ENCODE data around the gene FAM200B.
A peak's percentile ranks its signal among the peaks of the same experiment; 100 is the strongest.

The FAM200B gene

DNA sequence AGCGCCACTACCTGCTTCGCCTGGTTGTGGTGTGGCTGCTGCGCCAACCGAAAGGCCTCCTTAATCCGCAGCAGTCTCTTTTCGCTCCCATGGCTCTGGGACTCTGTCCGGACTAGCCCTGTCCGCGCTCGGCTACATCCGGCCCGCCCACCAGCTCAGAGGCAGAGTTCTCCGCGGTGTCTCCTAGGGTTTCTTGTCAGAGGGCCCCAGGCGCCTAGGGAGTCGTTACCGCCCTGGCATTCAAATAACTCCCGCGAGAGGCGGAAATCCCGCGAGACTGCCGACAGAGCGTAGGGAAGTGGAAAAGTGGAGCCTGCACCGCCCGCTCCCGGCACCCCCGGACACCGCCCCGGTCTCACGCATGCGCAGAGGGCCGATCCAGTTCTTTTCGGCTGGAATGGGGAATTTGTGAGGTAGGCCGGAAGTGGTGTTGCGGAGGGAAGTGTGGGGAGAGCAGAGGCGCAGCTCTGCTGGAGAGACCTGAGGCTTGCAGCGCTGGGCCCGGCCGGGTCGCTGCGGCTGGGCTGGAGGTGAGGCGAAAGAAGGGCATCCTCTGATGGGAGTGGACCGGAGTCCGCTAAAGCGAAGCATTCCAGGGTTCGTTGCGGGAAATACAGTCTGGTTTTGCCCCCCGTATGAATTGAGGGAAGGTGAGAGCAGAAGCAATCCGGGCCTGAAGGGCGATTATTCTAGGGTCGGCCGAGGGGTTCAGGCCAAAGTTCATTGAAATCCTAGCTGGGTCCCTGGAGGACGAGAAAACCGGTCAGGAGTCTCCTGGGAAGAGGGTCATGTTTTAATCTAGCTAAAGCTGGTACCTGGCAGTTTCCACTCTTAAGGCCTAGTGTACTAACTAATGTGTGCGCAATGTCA lies at the start of gene FAM200B:
FAM200B (plus strand) TSS at position 456 of the 870 bp plus-strand sequence. CDS start 5,151 bp downstream, outside the sequence.
- peak; percentile 99 for DNase-seq (ENCODE audit: low spot score)

DNA sequence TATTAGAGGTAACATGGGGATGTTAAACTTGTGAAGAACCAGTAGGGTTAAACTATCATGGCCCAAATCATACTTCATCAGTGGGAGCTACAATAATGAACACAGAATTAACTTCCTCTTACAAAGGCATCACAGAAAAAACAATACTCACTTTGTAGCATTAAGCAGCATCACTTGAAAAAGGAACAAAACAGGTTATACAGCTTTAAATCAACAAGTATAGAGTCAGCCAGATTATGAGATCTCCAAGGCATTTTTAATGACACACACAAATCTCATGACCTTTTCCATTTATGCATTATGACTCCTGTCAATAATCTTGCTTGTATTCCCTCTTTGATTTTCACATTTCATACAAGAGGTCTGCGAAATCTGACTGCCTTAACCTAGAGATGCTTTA lies 44.8 kb upstream of the FAM200B start:
- DNase-seq (ENCODE audit: low spot score), result no peak

DNA sequence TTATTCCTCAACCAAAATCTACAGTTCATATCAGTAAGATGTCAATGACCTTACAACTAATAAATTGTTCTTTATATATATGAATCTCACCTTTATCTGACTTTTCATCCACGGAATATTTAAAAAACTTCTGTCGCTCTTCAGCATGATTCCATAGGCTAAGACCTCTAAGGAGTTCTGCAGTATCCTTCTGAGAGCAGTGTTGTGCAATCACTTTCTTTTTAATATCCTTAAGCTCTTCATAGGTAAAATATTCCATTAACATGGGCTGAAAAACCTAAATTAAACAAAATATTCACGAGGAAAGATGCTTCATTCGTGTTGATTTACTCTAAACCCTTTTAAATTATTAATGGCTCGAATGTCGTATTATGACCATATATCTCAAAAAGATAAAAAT lies 43.2 kb upstream of the FAM200B start:
- DNase-seq (ENCODE audit: low spot score), result no peak

DNA sequence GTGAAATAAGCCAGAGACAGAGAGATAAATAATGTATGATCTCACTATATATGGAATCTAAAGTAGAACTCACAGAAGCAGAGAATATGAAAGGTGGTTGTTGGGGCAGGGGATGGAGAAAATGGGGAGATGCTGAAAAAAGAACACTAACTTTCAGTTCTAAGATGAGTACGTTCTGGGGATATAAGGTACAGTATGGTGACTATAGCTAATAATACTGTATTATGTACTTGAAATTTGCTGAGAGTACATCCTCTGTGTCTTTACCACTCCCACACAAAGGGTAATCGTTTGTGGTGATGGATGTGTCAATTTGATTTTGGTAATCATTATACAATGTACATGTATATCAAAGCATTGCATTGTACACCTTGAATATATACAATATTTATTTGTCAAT lies 33.0 kb upstream of the FAM200B start:
- no peak for DNase-seq (ENCODE audit: low spot score)

DNA sequence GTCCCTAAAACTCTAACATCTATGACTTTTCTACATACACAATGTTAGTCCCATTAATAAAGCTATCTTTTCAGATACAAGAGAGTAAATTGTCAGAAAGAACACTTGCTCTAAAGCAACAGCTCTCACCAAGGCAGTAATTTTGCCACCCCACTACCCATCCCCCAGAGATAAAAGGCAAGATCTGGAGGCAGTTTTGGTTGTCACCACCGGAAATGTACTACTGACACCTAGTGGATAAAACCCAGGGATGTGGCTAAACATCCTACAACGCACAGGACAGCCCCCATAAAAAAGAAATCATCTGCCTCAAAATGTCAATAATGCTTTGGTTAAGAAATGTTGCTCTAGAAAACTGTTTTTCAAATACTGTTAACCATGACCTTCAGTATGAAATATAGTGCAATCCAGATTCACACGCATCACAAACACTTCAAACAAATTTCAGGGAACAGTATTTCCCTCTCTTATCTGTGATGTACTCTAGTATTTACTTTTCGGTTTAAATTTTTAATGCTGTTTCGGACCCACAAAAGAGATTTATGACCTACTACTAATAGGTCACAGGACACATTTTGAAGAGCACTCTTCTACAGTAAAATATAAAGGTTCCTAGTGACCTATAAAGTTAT lies 31.6 kb upstream of the FAM200B start:
- DNase-seq (ENCODE audit: low spot score), result peak; percentile 66

DNA sequence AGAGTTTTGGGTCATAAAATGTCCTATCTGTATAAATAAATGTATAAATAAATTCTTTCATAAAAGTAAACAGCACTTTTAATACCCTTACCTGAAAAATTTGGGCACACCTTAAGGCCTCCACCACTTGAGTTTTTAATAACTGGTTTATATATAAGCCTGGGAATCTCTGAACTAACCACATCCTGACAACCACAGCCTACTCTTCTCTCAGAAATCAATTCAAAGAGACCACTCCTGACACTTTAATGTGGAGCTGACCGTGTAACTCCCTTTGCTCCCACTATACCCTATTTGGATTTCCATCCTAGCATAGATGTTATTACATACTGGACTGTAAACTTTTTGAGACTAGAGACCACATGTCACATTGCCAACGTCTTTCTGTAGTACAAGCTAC lies 30.0 kb upstream of the FAM200B start:
- no peak for DNase-seq (ENCODE audit: low spot score)

DNA sequence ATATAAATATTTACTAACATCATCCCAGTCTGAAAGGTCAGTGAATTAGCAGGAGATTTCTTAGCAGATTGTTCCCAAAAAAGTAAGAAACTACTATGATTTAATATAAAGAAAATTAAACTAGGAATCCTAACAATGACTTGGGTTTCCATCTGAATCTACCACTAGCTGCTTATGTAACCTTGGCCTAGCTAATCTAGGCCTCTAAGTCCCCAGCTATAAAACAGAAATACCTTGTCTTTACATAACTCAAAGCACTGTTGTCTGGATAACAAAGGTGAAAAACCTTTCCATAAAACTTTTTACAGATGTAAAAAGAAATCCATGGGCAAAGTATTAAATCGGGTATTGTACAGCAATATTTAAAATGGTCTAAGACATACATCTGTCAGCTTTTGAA lies 29.4 kb upstream of the FAM200B start:
- DNase-seq (ENCODE audit: low spot score), result no peak

DNA sequence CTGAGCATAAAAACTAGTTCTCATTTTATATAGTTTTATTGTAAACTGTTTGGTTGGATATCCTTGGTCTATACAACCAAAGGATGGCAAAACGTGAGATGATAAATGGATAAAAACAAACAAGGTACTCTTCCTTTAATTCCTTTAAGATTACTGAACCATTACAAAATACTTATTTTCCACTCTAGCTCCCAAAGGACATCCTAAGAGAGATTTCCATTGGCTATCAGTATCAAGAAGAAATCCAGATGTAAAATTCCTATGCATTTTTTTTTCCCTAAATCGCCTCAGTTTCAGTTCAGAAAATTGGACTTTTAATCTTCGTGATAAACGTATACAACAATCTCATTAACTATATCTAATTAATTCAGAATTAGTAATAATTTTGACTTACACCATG lies 28.8 kb upstream of the FAM200B start:
- DNase-seq (ENCODE audit: low spot score), result no peak

DNA sequence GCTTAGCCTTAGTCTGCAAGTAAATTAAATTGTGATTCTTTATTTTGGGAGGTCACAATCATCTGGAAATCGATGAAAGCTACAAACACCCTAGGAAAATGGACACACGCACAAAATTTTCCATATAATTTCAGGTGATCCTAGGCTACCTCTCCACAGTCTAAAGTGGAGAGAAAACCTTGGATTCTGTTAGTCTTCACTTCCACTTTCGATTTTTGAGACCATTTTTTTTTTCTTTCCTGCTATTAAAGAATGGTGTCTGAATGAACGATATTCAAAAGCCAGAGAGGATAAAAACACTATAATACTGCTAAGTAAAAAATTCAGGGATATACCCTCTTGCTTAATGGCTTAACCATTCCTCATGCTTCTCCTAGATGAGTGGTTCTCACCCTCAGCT lies 28.2 kb upstream of the FAM200B start:
- no peak for DNase-seq (ENCODE audit: low spot score)

DNA sequence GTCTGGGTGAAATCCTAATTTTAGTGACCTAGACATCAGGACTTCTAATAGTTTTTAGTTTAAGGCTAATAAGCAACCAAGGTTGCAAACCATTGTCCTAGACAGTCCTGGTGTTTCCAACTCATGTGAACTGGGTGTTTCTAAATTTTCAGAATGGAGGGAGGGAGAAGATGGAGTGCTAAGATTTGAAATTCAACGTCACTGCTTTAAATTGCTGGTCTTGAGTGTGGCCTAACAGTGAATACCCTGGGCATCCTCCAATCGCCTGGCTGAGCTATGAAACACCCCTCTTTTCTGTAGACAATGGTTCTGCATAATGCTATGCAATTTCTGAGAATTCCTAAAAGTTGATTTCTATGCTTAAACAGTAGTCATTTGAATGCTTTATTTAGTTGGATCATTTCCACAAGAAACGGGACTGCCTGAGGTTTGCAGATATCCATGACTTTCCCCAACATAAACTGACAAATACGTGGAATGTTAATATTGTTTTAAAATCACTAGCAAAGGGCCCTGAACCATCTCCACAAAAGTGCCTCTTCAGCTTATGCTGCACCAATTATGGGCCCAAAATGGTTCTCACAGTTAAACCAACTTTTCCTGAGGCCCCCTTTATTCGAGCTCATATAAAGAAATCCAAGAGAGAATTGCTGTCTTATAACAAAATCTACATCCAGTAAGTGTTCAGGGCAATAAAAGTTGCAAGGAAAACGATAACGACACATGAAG lies 27.6 kb upstream of the FAM200B start:
- DNase-seq (ENCODE audit: low spot score), result no peak

DNA sequence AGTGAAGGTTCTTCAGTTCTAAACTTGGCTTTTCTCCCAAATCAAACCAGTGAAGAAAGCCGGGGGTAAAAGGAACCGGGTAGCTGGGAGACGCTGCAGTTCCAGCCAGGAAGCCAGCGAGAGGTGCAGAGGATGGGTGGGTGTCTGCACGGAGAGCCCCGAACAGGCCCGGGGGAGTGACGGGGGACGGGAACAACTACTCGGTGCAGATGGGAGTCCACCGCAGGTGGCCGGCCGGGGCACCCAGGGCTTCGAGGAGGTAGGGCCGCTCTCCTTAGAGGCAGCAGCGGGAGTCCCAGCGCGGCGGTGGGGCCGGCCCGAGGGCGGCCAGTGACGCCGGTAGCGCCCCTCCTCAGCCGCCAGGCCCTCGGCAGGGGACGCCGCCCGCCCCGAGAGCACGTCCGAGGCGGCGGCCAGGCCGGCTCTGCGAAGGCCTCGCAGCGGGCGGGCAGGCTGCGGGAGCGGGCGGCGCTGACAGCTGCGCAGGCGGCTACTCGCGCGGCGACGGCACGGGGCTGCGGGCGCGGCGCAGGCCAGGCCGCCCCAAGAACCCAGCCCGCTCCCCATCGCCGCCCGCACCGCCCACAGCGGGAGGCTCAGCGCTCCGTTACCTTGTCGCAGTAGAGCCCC lies 26.9 kb upstream of the FAM200B start:
- peak; percentile 86 for DNase-seq (ENCODE audit: low spot score)

DNA sequence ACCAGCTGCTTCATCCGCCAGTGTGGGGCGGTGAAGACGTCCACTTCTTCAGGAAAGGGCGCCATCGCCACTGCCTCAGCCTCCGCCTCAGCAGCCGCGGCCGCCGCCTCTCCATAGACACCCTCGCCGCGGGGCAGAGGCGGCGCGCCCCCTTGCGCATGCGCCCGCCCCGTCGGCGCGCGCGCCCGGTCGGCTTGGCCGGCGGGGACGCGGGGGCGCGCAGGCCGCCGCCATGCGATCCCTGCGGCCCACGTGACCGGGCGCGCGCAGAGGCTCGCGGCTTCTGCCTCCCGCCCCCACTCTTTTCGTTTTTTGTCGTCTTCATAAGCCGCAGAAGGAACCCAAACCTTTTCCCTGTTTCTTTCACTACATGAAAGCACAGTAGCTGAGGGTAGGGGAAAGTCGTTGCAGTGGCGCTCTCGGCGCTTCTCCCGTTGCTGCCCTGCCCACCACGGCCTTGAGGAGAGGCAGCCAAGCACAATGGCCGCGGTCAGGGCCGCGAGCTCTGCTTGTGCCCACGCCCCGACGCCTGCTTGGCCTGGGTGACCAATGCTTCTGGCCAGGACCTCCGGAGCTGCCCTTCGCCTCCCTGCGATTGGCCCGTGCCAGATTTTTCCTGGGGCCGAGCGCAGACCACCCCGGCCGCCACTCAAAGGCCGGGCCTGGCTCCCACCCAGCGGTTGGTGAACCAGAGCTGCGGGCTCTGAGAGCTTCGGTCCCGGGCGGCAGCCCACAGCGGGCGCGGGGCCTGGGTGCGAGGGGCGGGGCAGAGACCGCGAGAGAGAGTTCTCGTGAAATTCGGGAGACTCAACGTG lies 26.2 kb upstream of the FAM200B start, which contains the start of gene FBXL5:
FBXL5 (minus strand) TSS at position 135 of the 815 bp plus-strand sequence; CDS start at position 65, 70 bp downstream.
- DNase-seq (ENCODE audit: low spot score), result peak; percentile 100

DNA sequence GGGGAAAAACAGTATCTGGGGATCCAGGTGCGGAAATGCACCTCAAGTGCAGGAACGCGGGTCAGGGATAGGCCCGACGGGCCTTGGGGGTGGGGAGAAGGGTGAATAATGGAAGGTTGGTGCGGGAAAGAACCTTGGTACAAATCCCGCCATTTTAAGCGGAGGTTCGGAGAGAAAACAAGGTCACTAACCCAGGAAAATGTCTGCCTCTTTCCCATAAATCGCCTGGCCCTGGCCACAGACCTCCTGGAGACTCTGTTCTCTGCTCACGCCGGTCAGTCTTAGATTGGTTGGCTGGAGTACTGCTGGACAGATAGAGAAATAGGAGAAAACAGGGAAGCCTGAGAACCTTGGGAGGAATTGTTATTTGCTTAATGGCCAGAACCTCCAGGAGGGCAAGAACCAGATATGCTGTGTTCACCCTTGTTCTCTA lies 25.6 kb upstream of the FAM200B start:
- no peak for DNase-seq (ENCODE audit: low spot score)

DNA sequence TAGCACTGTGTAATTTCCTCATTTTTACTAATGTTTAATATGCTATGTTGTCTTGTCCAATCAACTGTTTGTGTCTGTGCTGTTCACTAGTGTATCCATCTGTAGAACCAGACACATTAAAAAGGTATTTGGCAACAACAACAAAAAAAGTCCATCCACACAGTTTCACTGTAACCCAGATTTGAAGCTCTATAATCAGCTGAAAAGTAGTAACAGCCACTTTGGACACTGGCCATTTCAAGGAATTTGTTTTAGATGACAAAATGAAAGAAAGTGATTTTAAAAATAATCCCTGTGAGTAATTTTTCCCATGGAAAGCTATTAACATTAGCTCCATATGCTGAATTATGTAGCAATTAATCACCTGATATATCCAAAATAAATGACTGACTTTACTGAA lies 24.3 kb upstream of the FAM200B start:
- DNase-seq (ENCODE audit: low spot score), result no peak

DNA sequence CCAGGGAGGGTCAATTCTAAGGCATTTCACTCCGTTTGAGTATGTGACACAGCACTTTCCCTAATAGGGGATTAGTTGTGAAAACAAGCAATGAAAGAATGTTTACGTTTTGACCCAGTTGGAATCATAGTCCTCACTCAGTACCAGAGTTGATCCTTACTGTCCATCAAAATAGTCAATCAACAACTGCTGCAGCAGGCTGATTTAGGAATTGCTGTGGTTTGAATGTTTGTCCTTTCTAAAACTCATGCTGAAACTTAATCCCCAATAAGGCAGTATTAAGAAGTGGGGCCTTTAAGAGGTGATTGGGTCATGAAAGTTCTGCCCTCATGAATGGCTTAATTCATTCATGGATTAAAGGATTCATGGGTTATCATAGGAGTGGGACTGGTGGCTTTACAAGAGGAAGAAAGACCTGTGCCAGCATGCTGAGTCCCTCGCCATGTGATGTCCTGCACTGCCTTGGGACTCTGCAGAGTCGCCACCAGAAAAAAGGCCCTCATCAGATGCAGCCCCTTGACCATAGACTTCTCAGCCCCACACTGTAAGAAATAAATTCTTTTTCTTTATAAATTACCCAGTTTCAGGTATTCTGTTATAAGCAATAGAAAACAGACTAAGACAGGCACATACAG lies 23.4 kb upstream of the FAM200B start:
- DNase-seq (ENCODE audit: low spot score), result no peak

DNA sequence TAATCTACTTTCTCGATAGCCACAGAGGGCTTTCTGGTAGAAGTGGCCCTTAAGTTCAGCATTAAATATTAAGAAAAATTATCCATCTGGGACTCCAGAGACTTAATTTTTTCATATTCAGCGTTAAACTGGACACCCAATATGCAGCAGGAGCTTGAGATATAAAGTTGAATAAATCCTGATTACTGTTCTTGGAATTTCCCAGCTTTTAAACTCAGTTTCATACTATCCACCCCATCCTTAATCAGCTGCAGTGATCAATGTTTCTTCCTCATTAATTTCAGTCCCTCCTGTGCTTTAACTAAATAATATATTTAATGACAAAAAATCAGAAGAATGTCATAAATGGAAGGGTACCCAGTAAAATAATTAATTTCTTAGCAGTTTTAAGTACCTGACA lies 22.8 kb upstream of the FAM200B start:
- no peak for DNase-seq (ENCODE audit: low spot score)

DNA sequence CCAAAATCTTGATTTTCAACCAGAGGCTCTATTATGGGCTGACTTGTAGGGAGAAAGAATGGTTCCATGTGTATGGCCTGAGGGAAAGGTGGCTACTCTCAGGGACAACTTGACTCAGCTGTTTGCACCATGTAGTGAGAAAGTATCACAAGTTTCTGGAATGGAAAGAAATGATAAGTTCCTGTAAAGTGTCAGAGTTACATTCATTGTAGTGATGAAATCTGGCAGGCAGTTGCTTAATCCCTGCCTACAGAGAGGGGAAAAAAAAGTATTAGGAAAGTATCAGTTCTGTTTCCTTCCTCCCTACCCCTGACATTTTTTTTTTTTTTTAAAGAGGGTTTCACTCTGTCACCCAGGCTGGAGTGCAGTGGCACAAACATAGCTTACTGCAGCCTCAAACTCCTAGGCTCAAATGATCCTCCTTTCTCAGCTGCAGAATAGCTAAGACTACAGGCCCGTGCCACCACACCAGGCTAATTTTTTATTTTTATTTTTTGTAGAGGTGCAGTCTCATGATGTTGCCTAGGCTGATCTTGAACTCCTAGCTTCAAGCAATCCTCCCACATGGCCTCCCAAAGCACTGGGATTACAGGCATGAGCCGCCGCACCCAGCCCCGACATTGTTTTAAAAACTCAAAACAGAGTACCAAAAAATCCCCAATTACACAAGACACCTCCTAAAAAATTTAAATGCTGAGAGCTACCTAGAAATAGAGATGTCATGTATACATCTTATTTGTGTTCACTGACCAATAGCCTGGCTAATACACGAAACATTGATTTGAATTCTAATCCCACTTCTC lies 21.7 kb upstream of the FAM200B start:
- DNase-seq (ENCODE audit: low spot score), result no peak

DNA sequence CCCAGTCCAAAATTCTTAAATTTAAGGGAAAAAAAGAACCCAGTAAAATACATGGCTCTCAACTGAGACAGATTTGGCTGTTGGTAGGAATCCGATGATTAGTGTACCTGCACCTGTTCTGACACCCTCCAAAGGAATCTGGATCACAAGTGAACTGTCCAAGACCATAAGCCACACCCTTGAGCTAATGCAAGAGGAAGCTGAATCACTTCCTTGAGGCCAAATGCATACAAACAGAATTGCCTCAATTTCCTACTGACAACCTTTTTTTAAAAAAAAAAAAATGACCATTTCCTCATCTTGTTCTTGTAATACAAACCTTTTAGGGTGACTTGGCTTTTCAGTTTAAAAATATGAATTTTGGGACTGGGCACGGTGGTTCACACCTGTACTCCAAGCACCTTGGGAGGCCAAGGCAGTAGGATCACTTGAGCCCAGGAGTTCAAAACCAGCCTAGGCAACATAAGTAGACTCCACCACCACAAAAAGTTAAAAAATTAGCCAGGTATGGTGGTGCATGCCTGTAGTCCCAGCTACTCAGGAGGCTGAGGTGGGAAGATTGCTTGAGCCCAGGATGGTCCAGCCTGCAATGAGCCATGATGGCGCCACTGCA lies 15.8 kb upstream of the FAM200B start:
- no peak for DNase-seq (ENCODE audit: low spot score)

DNA sequence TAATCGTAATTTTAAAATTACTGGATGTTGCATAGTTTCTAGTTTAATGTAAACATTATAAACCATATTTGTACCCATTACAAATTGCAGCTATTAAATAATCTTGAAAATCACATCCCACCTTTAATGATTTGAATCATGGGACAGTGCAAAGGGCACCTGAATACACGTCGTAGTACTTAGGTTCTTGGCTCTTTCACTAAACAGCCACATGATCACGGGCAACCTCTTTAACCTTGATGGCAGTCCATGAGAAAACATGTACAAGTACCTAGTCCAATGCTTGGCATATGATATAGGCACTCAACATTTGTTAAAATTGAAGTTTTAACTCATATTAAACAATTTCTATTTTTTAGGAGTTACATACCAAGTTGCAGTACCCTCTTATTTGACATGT lies 14.6 kb upstream of the FAM200B start:
- no peak for DNase-seq (ENCODE audit: low spot score)
